Activated CD4-positive, alpha-beta memory T cell treated with anti-CD3 and anti-CD28 coated beads for 36 hours (primary cell): ENCODE data around the gene GLYATL3. TPM values are rescaled to one million over a fixed set of nuclear protein-coding genes. Genes with fewer than 3 reads are reported as not detected.
"Not testable (repeated sequence)": the region's sequence is repeated elsewhere in the genome, so short reads cannot be mapped to it uniquely, and the experiment has no call there.

ENCODE experiments used
- CTCF ChIA-PET: fragments of 350-600 bp; sonication (Branson Sonifier 250); formaldehyde crosslinking; loops from one replicate; lab custom pipeline; 2021; ENCODE audit warnings: antibody characterized with exemption, inconsistent platforms; lab: Charles Lee
- POLR2A ChIA-PET: fragments of 350-600 bp; sonication (Branson Sonifier 250); formaldehyde crosslinking; loops from one replicate; lab custom pipeline; 2021; ENCODE audit warnings: antibody characterized with exemption; lab: Charles Lee
- DNase-seq: peaks from one replicate; pipeline ENCODE4 v3.0.0-alpha.2; 2020
- H3K27ac Mint-ChIP-seq: one replicate; pipeline ENCODE4 v1.8.0; 2021; ENCODE audit warnings: mixed read lengths
- H3K27me3 Mint-ChIP-seq: one replicate; pipeline ENCODE4 v1.8.0; 2021; ENCODE audit warnings: mixed read lengths
- H3K36me3 Mint-ChIP-seq: one replicate; pipeline ENCODE4 v1.8.0; 2021; ENCODE audit warnings: mixed read lengths
- H3K4me1 Mint-ChIP-seq: one replicate; pipeline ENCODE4 v1.8.0; 2021; ENCODE audit warnings: low read depth, mixed read lengths
- H3K4me3 Mint-ChIP-seq: one replicate; pipeline ENCODE4 v1.8.0; 2021; ENCODE audit warnings: mild to moderate bottlenecking, mixed read lengths
- H3K9me3 Mint-ChIP-seq: one replicate; pipeline ENCODE4 v1.8.0; 2021; ENCODE audit warnings: mixed read lengths
- intact Hi-C: fragments of 100-400 bp; cut with micrococcal nuclease; formaldehyde crosslinking; loops from one replicate; pipeline ENCODE4 v1.15.1; 2023
- total RNA-seq, 2 experiments: library from RNA; stranded (reverse); gene quantifications; one replicate each; pipeline ENCODE4 v1.2.3, GENCODE V29; 2021

Gene GLYATL3
- total RNA-seq, 2 experiments from 2014 or later = not detected

DNA sequence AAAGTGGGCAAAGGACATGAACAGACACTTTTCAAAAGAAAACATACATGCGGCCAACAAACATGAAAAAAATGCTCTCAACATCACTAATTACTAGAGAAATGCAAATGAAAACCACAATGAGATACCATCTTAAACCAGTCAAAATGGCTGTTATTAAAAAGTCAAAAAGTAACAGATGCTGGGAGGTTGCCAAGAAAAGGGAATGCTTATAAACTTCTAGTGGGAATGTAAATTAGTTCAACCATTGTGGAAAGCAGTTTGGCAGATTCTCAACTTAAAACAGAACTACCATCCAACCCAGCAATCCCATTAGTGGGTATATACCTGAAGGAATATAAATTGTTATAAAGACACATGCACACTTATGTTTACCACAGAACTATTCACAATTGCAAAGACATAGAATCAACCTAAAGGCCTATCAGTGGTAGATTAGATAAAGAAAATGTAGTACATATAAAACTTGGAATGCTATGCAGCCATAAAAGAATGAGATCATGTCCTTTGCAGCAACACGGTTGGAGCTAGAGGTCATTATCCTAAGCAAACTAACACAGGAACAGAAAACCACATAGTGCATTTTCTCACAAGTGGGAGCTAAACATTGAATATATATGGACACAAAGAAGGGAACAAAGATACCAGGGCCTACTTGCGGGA, 20.3 kb upstream of the GLYATL3 start:
- H3K4me1 Mint-ChIP-seq = no peaks in the 10 kb centered on the region
- POLR2A ChIA-PET = no interaction called here
- H3K27me3 Mint-ChIP-seq = no peaks in the 10 kb centered on the region

DNA sequence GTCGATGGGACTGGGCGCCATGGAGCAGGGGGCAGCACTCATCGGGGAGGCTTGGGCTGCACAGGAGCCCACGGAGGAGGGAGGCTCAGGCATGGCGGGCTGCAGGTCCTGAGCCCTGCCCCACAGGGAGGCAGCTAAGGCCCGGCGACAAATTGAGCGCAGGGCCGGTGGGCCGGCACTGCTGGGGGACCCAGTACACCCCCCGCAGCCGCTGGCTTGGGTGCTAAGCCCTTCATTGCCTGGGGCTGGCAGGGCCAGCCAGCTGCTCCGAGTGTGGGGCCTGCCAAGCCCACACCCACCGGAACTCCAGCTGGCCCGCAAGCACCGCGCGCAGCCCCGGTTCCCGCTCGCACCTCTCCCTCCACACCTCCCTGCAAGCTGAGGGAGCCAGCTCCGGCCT, 17.9 kb upstream of the GLYATL3 start:
- H3K27me3 Mint-ChIP-seq, intact Hi-C loops, POLR2A ChIA-PET, H3K4me1 Mint-ChIP-seq, H3K4me3 Mint-ChIP-seq, H3K27ac Mint-ChIP-seq, H3K9me3 Mint-ChIP-seq, CTCF ChIA-PET, DNase-seq: not testable (repeated sequence)
- H3K36me3 Mint-ChIP-seq = peaks cover 23% of the 10 kb centered on the region

More for the DNA sequence above, 20.3 kb upstream of the GLYATL3 start:
- Mint-ChIP-seq H3K36me3 (peaks cover 30% of the 10 kb centered on the region), H3K9me3 (peaks cover 2% of the 10 kb centered on the region), H3K4me3 (no peak overlapping the region), H3K27ac (no peak overlapping the region)
- CTCF ChIA-PET = no interaction called here
- DNase-seq = no peak
- intact Hi-C loops = no loop called here

DNA sequence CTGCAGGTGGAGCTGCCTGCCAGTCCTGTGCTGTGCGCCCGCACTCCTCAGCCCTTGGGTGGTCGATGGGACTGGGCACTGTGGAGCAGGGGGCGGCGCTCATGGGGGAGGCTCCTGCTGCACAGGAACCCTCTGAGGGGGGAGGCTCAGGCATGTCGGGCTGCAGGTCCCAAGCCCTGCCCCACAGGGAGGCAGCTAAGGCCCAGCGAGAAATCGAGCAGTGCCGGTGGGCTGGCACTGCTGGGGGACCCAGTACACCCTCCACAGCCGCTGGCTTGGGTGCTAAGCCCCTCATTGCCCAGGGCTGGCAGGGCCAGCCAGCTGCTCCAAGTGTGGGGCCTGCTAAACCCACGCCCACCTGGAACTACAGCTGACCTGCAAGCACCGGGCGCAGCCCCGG, 16.3 kb upstream of the GLYATL3 start:
- POLR2A ChIA-PET, H3K9me3 Mint-ChIP-seq, H3K27me3 Mint-ChIP-seq, DNase-seq, H3K4me3 Mint-ChIP-seq, H3K4me1 Mint-ChIP-seq, intact Hi-C loops, H3K27ac Mint-ChIP-seq: not testable (repeated sequence)
- CTCF ChIA-PET = interaction anchor here (0.9 kb wide), 1 partner anchor 49 kb away, joined by 3 read pairs; no protein-coding TSS in a partner anchor
- peaks cover 25% of the 10 kb centered on the region for H3K36me3 Mint-ChIP-seq

DNA sequence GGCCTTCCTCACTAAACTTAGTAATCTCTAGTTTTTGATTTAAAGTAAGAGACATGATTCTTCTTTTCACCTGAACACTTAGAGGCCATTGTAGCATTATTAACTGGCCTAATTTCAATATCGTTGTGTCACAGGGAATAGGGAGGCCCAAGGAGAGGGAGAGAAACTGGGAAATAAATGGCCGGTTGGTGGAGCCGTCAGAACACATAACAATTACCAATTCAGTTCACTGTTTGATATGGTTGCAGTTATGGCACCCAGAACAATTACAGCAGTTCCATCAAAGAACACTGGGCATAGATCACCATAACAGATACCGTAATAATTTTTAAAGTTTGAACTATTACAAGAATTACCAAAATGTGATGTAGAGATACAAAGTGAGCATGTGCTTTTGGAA, 9.1 kb upstream of the GLYATL3 start:
- no peaks in the 10 kb centered on the region for H3K9me3 Mint-ChIP-seq
- no peak overlapping the region for H3K4me3 Mint-ChIP-seq
- H3K36me3 Mint-ChIP-seq = peaks cover 41% of the 10 kb centered on the region
- ChIA-PET CTCF (no interaction called here), POLR2A (no interaction called here)
- no peak overlapping the region for H3K27ac Mint-ChIP-seq
- H3K4me1 Mint-ChIP-seq = no peaks in the 10 kb centered on the region
- no peaks in the 10 kb centered on the region for H3K27me3 Mint-ChIP-seq
- intact Hi-C loops = no loop called here
- DNase-seq = no peak

DNA sequence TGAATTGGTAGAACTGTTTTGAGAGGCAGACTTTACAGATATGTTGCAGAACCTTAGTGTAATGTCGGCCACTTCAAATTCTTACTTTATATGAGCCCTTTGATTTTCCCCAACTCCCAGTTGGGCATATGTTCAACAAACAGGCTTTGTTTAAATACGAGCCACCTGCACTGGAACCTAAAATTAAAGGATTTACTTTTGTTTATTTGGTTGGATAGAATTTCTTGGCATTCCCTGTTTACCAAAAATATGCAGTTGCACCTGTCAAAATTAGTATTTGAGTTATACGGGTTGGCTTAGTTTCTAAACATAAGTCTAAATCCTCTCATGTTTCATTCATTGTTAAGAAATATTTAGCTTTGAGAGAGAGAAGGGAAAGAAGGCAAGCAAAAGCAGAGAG, 2.4 kb upstream of the GLYATL3 start:
- DNase-seq = no peak
- H3K4me1 Mint-ChIP-seq = no peaks in the 10 kb centered on the region
- intact Hi-C loops = no loop called here
- ChIA-PET POLR2A (no interaction called here), CTCF (no interaction called here)
- no peaks in the 10 kb centered on the region for H3K9me3 Mint-ChIP-seq
- no peaks in the 10 kb centered on the region for H3K27me3 Mint-ChIP-seq
- H3K4me3 Mint-ChIP-seq = no peak overlapping the region
- no peak overlapping the region for H3K27ac Mint-ChIP-seq
- H3K36me3 Mint-ChIP-seq = peaks cover 13% of the 10 kb centered on the region

DNA sequence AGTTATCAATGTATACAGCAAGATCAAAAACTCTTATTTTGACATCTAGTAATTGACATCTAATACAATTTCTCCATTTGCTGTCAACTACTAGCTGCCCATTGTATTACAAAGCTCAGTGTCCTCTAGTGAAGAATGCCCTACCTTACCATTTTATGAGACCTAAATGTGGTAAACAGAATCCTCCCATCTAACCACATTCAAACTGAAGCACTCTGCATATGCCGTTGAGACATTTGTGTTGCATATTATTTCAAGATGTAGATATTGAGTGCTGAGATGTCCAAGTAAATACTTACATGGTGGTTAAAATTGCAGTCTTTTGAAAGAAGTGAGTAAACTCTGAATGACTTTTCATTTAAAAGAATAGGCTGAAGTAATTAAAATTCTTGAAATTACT, 597 bp upstream of the GLYATL3 start:
- POLR2A ChIA-PET = no interaction called here
- Mint-ChIP-seq H3K36me3 (peaks cover 3% of the 10 kb centered on the region), H3K9me3 (no peaks in the 10 kb centered on the region), H3K4me3 (no peak overlapping the region), H3K27ac (no peak overlapping the region), H3K27me3 (no peaks in the 10 kb centered on the region), H3K4me1 (no peaks in the 10 kb centered on the region)
- intact Hi-C loops = no loop called here
- CTCF ChIA-PET = interaction anchor here (0.6 kb wide), 1 partner anchor 13 kb away, joined by 3 read pairs; no protein-coding TSS in a partner anchor
- DNase-seq = no peak

DNA sequence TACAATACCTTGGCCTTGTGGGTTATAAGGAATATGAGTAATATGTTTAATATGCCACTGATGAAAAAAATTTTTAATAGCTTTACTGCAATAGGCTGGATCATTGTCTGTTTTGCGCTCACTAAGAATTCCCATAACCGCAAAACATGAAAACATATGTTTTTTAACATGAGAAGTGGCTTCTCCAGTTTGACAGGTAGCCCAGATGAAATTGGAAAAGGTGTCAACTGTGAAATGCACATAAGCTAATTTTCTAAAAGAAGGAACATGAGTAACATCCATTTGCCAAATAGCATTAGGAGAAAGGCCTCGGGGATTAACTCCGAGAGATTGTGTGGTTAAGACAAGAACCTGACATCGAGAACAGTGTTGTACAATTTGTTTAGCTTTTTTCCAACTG, 4.9 kb downstream of the GLYATL3 start:
- no peaks in the 10 kb centered on the region for H3K9me3 Mint-ChIP-seq
- peaks cover 5% of the 10 kb centered on the region for H3K27me3 Mint-ChIP-seq
- H3K36me3 Mint-ChIP-seq = no peaks in the 10 kb centered on the region
- H3K27ac Mint-ChIP-seq = no peak overlapping the region
- CTCF ChIA-PET = no interaction called here
- no peak for DNase-seq
- intact Hi-C loops = no loop called here
- POLR2A ChIA-PET = no interaction called here
- no peak overlapping the region for H3K4me3 Mint-ChIP-seq
- no peaks in the 10 kb centered on the region for H3K4me1 Mint-ChIP-seq

DNA sequence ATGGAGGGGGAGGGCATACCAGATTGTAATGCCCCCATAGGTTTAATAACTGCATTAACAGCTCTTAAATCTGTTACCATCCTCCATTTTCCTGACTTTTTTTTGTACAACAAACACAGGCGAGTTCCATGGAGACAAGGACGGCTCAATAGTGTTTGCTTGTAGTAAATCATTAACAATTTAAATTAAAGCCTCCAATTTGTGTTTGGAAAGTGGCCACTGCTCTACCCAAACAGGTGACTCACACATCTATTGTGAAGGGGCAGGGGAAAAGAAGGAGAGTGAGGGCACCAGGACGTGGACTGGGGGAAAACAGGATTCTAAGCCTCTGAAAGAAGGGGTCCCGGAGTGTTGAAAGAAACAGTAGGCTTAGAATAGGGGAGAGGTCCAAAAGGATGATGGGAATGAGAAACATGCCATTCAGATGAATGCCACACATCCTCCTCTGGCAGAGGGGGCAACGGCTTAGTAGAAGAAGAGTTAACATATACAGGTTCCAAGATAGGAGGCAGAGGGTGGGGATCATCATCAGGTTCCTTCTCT, 6.9 kb downstream of the GLYATL3 start:
- CTCF ChIA-PET = no interaction called here

DNA sequence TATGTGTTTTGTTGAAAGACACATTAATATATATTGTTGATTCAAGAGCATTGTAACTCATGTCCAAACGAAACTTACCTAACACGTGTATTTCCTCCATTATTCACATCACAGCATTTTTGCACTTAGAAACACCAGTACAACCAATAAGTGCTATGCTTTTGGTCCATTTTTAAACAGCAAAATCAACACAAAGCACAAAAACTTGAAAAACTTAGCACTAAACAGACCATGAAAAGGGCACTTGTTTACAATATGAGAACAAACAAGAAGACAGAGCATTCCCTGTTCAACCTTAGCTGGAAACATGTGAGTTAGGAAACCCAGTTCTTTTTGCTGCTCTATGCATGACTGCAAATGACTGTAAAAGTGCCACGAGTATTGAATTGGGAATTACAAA, 9.6 kb downstream of the GLYATL3 start:
- no peak overlapping the region for H3K4me3 Mint-ChIP-seq
- H3K4me1 Mint-ChIP-seq = no peaks in the 10 kb centered on the region
- H3K27me3 Mint-ChIP-seq = peaks cover 11% of the 10 kb centered on the region
- H3K27ac Mint-ChIP-seq = no peak overlapping the region
- intact Hi-C loops = no loop called here
- POLR2A ChIA-PET = no interaction called here
- H3K36me3 Mint-ChIP-seq = no peaks in the 10 kb centered on the region
- CTCF ChIA-PET = no interaction called here
- no peak for DNase-seq
- H3K9me3 Mint-ChIP-seq = no peaks in the 10 kb centered on the region

More for the DNA sequence above, 6.9 kb downstream of the GLYATL3 start:
- no peak overlapping the region for H3K4me3 Mint-ChIP-seq
- no peaks in the 10 kb centered on the region for H3K9me3 Mint-ChIP-seq
- H3K27me3 Mint-ChIP-seq = peaks cover 5% of the 10 kb centered on the region
- no peaks in the 10 kb centered on the region for H3K4me1 Mint-ChIP-seq
- intact Hi-C loops = no loop called here
- DNase-seq = no peak
- no peak overlapping the region for H3K27ac Mint-ChIP-seq
- POLR2A ChIA-PET = no interaction called here
- H3K36me3 Mint-ChIP-seq = no peaks in the 10 kb centered on the region

DNA sequence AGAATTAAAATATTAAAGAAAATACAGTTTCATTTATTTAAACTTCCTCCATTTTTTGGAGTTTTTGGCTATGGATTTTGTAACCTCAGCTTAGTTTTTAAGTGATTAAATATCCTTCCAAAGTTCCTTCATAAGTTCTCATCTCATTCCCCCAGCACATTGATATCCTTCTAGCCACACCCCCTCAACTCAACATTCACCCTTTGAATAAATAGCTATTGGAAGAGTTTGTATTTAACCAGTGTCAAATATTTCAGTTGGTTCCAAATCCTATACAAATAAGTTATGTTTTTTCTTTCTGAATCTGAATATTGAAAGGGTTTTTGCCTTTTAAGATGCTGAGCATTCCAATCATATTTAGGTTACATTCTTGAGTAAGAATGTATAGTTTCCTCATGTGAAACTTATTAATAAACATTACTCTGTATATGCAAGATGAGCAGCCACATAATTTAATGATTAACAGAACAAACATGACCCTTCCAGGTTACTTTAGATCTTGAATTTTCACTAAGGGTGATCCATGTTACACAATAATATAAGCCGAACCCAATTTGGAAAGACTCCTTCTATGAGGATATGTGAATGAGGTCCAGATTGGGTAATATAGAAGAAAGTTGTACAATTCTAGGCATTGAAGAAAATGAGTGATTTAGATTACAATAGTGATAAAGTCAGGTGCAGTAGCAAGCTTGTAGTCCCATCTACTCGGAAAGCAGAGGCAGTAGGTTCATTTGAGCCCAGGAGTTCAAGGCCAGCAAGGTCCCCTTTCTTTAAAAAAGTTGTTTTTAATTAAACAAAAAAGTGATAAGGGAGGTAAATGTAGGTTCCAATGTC, 13.6 kb downstream of the GLYATL3 start:
- POLR2A ChIA-PET = no interaction called here

DNA sequence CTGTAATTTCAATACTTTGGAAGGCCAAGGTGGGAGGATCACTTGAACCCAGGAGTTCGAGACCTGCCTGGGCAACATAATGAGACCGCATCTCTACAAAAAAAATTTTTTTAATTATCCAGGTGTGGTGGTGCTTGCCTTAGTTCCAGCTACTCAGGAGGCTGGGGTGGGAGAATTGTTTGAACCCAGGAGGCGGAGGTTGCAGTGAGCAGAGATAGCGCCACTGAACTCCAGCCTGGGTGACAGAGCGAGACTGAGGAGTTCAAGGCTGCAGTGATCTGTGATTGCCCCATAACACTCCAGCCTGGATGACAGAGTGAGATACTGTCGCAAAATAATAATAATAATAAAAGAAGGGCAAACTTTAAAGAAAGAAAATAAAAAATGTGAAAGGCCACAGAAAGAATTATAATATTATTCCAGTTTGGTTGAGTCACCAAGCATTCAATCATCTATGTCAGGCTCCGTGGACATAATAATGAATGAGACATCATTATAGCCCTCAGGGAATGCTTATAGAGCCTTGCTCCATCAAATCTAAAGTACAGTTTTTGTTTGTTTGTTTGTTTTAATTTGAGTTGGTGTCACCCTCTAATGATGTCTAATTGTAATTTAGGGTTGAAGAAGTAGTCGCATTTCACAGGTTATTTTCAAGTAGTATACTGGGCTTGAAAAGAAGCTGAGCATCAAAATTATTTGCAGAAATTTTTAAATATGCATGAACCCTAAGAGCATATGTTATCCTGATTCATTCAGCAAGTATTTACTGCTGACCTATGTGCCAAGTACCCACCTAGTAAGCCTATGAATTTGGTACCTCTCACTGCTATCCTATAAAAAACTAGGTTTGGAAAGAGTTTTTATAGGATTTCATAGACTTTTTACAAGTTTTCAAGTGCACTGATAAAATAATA, 15.1 kb downstream of the GLYATL3 start:
- H3K9me3 Mint-ChIP-seq = no peaks in the 10 kb centered on the region
- H3K4me3 Mint-ChIP-seq = no peak overlapping the region
- no peaks in the 10 kb centered on the region for H3K4me1 Mint-ChIP-seq
- no peak overlapping the region for H3K27ac Mint-ChIP-seq
- DNase-seq = no peak
- POLR2A ChIA-PET = no interaction called here
- H3K27me3 Mint-ChIP-seq = peaks cover 7% of the 10 kb centered on the region
- CTCF ChIA-PET = interaction anchor here (1.1 kb wide), 1 partner anchor 18 kb away, joined by 4 read pairs; no protein-coding TSS in a partner anchor
- H3K36me3 Mint-ChIP-seq = no peaks in the 10 kb centered on the region
- intact Hi-C loops = no loop called here

More for the DNA sequence above, 13.6 kb downstream of the GLYATL3 start:
- H3K36me3 Mint-ChIP-seq = no peaks in the 10 kb centered on the region
- no peaks in the 10 kb centered on the region for H3K9me3 Mint-ChIP-seq
- no peak overlapping the region for H3K4me3 Mint-ChIP-seq
- peaks cover 7% of the 10 kb centered on the region for H3K27me3 Mint-ChIP-seq
- no peak overlapping the region for H3K27ac Mint-ChIP-seq
- CTCF ChIA-PET = no interaction called here
- intact Hi-C loops = no loop called here
- no peak for DNase-seq
- H3K4me1 Mint-ChIP-seq = no peaks in the 10 kb centered on the region
